SU-DHL-6 (cell line): ENCODE measurements around the gene DIPK1B.

Source experiments
- H2AFZ ChIP-seq: fragments of 200-600 bp; sonication (generic); 2 replicates; pipeline ENCODE4 v1.6.1; 2014; ENCODE audit warnings: low read depth, mild to moderate bottlenecking, moderate library complexity, mixed read lengths, antibody characterized with exemption, low read length; ENCODE audit not compliant: severe bottlenecking
- H3F3A ChIP-seq: fragments of 200-600 bp; shearing (Covaris generic); 2 replicates; pipeline ENCODE4 v1.6.0; 2016; ENCODE audit warnings: antibody characterized with exemption, mild to moderate bottlenecking; ENCODE audit not compliant: insufficient read depth
- H3K27ac ChIP-seq: fragments of 200-600 bp; sonication (generic); 2 replicates; pipeline ENCODE4 v1.5.1; 2016; ENCODE audit warnings: low read depth, mild to moderate bottlenecking, low read length, moderate library complexity, mixed read lengths
- H3K27me3 ChIP-seq: fragments of 200-600 bp; sonication (generic), shearing (Covaris generic); 2 replicates; pipeline ENCODE4 v1.6.0; 2014; ENCODE audit warnings: mild to moderate bottlenecking, low read length
- H3K36me3 ChIP-seq: fragments of 200-600 bp; sonication (generic); 2 replicates; pipeline ENCODE4 v1.6.1; 2014; ENCODE audit warnings: mild to moderate bottlenecking, low read length, mixed read lengths
- H3K4me2 ChIP-seq: fragments of 300-600, 200-600 bp; shearing (Covaris generic), sonication (generic); 2 replicates; pipeline ENCODE4 v1.6.0; 2014; ENCODE audit warnings: low read length, low read depth, mild to moderate bottlenecking; ENCODE audit not compliant: poor library complexity, severe bottlenecking
- H3K4me3 ChIP-seq: fragments of 200-600 bp; sonication (generic); 2 replicates; pipeline ENCODE4 v1.5.1; 2014; ENCODE audit warnings: antibody characterized with exemption, low read length, mild to moderate bottlenecking, mixed read lengths; ENCODE audit not compliant: insufficient read depth, poor library complexity, severe bottlenecking
- H3K79me2 ChIP-seq: fragments of 200-600 bp; sonication (generic); 2 replicates; pipeline ENCODE4 v1.6.1; 2014; ENCODE audit warnings: mild to moderate bottlenecking, low read length, moderate library complexity; ENCODE audit not compliant: insufficient read depth
- H3K9ac ChIP-seq: fragments of 200-600 bp; sonication (generic); 2 replicates; pipeline ENCODE4 v1.7.0; 2014; ENCODE audit warnings: mild to moderate bottlenecking, low read length
- H3K9me2 ChIP-seq: fragments of 200-600 bp; sonication (generic); replicated peaks from 2 replicates; pipeline ENCODE4 v1.6.1; 2014; ENCODE audit warnings: low read length; ENCODE audit not compliant: insufficient read depth
- H3K9me3 ChIP-seq: fragments of 200-600 bp; sonication (generic); 2 replicates; pipeline ENCODE4 v1.6.1; 2014; ENCODE audit warnings: low read length, mixed read lengths; ENCODE audit not compliant: insufficient read depth
- H4K20me1 ChIP-seq: fragments of 200-600 bp; sonication (generic); 2 replicates; pipeline ENCODE4 v1.6.1; 2014; ENCODE audit warnings: low read depth, mild to moderate bottlenecking, antibody characterized with exemption, low read length, moderate library complexity, mixed read lengths
- EZH2phosphoT487 ChIP-seq: fragments of 200-600 bp; sonication (generic), shearing (Covaris generic); conservative IDR thresholded peaks from 2 replicates; pipeline ENCODE4 v1.6.1; 2018; ENCODE audit warnings: mild to moderate bottlenecking, antibody characterized with exemption, low read length, moderate library complexity, mixed read lengths
- TF ChIP-seq, protein P1 (sequence below): fragments of 200-600 bp; sonication (generic); IDR thresholded peaks from one replicate; pipeline ENCODE4 v1.5.1; 2017; ENCODE audit warnings: antibody characterized with exemption, mild to moderate bottlenecking, low read length, moderate library complexity; ENCODE audit not compliant: insufficient read depth, poor library complexity, severe bottlenecking

DIPK1B gene

DNA sequence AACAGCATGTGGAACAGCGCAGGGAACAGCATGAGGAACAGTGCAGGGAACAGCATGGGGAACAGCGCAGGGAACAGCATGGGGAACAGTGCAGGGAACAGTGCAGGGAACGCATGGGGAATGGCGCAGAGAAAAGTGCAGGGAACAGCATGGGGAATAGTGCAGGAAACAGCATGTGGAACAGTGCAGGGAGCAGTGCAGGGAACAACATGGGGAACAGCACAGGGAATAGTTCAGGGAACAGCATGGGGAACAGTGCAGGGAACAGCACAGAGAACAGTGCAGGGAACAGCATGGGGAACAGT is 43.7 kb downstream of the DIPK1B start:
- Histone ChIP-seq H3K9me3 (peaks cover 9% of the 10 kb centered on the region; the same call in 1 of the 2 replicates), H4K20me1 (no peaks in the 10 kb centered on the region), H3K9ac (no peak overlapping the region), H3K36me3 (no peaks in the 10 kb centered on the region), H3K9me2 (no peaks in the 10 kb centered on the region), H3K4me2 (no peak overlapping the region), H3K27ac (no peak overlapping the region), H3F3A (no peaks in the 10 kb centered on the region), H3K79me2 (no peaks in the 10 kb centered on the region), H2AFZ (no peak overlapping the region), H3K27me3 (no peaks in the 10 kb centered on the region), H3K4me3 (no peak overlapping the region)
- TF ChIP-seq, protein P1, sequence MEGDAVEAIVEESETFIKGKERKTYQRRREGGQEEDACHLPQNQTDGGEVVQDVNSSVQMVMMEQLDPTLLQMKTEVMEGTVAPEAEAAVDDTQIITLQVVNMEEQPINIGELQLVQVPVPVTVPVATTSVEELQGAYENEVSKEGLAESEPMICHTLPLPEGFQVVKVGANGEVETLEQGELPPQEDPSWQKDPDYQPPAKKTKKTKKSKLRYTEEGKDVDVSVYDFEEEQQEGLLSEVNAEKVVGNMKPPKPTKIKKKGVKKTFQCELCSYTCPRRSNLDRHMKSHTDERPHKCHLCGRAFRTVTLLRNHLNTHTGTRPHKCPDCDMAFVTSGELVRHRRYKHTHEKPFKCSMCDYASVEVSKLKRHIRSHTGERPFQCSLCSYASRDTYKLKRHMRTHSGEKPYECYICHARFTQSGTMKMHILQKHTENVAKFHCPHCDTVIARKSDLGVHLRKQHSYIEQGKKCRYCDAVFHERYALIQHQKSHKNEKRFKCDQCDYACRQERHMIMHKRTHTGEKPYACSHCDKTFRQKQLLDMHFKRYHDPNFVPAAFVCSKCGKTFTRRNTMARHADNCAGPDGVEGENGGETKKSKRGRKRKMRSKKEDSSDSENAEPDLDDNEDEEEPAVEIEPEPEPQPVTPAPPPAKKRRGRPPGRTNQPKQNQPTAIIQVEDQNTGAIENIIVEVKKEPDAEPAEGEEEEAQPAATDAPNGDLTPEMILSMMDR, result no peak
- TF ChIP-seq EZH2phosphoT487, result no peak

DNA sequence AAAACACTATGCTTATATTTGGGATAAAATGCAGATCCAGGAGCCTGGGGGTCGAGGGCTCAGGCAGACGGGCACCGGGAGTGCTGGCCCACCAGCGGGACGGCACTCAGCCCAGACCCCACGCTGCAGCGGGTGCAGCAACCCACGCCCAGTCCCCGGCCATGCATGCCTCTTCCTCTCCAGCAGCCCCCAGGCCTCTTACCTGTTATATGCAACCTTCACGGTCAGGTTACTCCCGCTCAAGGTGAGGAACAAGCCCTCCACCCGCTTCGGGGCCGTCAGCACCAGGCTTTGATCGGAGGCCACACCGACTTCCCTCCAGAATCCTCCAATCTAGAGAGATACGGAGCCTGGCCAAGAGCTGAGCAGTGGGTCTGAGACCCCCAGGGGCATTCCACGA is 44.5 kb downstream of the DIPK1B start:
- no peaks in the 10 kb centered on the region for H4K20me1 ChIP-seq
- no peak overlapping the region for H3K9ac ChIP-seq
- no peak overlapping the region for H3K4me3 ChIP-seq
- H3K79me2 ChIP-seq, result no peaks in the 10 kb centered on the region
- no peaks in the 10 kb centered on the region for H3K36me3 ChIP-seq
- TF ChIP-seq EZH2phosphoT487, result no peak
- TF ChIP-seq, protein P1, result no peak
- H2AFZ ChIP-seq, result no peak overlapping the region
- H3K9me3 ChIP-seq, result peaks cover 1% of the 10 kb centered on the region; the same call in 1 of the 2 replicates
- no peak overlapping the region for H3K27ac ChIP-seq
- no peaks in the 10 kb centered on the region for H3K9me2 ChIP-seq
- no peak overlapping the region for H3K4me2 ChIP-seq
- H3F3A ChIP-seq, result no peaks in the 10 kb centered on the region
- H3K27me3 ChIP-seq, result no peaks in the 10 kb centered on the region

DNA sequence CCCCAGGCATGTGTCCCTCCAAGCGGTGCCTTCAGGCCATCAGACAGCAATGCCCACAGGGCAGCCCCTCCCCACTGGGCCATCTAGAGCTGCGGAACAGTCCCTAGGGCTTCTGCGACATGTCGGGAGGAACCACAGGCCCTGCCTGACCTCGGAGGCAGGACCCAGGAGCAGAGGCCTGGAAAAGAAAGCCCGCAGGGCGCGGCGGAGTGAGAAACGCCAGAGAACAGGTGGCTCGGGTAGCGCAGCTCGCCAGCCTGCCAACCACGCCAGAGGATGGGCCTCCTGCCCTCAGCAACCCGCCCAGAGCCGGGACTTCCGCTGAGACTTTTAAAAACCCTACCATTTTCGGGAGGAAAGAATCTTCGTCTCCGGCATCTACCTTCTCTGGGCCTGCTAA is 45.0 kb downstream of the DIPK1B start:
- no peak overlapping the region for H3K27ac ChIP-seq
- H3K4me3 ChIP-seq, result no peak overlapping the region
- no peaks in the 10 kb centered on the region for H3F3A ChIP-seq
- H3K9ac ChIP-seq, result no peak overlapping the region
- H4K20me1 ChIP-seq, result no peaks in the 10 kb centered on the region
- H3K79me2 ChIP-seq, result no peaks in the 10 kb centered on the region
- TF ChIP-seq, protein P1, result no peak
- no peak for TF ChIP-seq EZH2phosphoT487
- no peaks in the 10 kb centered on the region for H3K27me3 ChIP-seq
- H3K36me3 ChIP-seq, result no peaks in the 10 kb centered on the region
- H3K9me3 ChIP-seq, result no peaks in the 10 kb centered on the region
- H2AFZ ChIP-seq, result no peak overlapping the region
- H3K4me2 ChIP-seq, result no peak overlapping the region
- no peaks in the 10 kb centered on the region for H3K9me2 ChIP-seq

DNA sequence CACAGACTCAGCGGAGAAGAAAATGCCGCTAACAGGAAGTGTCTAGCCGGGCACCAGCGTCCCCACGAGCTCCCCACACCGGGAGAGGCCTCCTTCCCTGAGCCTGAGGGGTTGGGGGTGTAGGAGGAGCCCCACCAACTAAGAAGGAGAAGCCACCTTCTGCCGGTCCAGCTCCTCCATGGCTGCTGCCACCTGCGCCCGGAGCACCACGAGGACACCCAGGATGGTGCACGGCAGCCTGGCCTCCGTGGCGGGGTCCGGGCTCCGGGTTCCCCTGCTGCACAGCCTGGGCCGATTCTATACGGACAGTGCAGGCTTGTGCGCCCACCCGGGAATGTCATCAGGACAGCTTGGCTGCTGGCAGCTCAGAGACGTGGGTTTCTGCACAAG is 45.4 kb downstream of the DIPK1B start:
- H3K27me3 ChIP-seq, result no peaks in the 10 kb centered on the region
- no peaks in the 10 kb centered on the region for H3K79me2 ChIP-seq
- H3K4me3 ChIP-seq, result no peak overlapping the region
- no peak overlapping the region for H3K27ac ChIP-seq
- H3K4me2 ChIP-seq, result no peak overlapping the region
- H3K9me2 ChIP-seq, result no peaks in the 10 kb centered on the region
- H3K9ac ChIP-seq, result no peak overlapping the region
- no peaks in the 10 kb centered on the region for H3F3A ChIP-seq
- H4K20me1 ChIP-seq, result no peaks in the 10 kb centered on the region
- TF ChIP-seq EZH2phosphoT487, result no peak
- TF ChIP-seq, protein P1, result no peak
- no peak overlapping the region for H2AFZ ChIP-seq
- no peaks in the 10 kb centered on the region for H3K9me3 ChIP-seq
- H3K36me3 ChIP-seq, result no peaks in the 10 kb centered on the region
